ENCODE results near the gene TTYH1. TPM values are rescaled to one million over a fixed set of nuclear protein-coding genes. Genes with fewer than 3 reads are reported as not detected.
"Not testable (repeated sequence)": the region's sequence is repeated elsewhere in the genome, so short reads cannot be mapped to it uniquely, and the experiment has no call there.

TTYH1 gene
- total RNA-seq, 1 experiment from 2014 or later = not detected

DNA sequence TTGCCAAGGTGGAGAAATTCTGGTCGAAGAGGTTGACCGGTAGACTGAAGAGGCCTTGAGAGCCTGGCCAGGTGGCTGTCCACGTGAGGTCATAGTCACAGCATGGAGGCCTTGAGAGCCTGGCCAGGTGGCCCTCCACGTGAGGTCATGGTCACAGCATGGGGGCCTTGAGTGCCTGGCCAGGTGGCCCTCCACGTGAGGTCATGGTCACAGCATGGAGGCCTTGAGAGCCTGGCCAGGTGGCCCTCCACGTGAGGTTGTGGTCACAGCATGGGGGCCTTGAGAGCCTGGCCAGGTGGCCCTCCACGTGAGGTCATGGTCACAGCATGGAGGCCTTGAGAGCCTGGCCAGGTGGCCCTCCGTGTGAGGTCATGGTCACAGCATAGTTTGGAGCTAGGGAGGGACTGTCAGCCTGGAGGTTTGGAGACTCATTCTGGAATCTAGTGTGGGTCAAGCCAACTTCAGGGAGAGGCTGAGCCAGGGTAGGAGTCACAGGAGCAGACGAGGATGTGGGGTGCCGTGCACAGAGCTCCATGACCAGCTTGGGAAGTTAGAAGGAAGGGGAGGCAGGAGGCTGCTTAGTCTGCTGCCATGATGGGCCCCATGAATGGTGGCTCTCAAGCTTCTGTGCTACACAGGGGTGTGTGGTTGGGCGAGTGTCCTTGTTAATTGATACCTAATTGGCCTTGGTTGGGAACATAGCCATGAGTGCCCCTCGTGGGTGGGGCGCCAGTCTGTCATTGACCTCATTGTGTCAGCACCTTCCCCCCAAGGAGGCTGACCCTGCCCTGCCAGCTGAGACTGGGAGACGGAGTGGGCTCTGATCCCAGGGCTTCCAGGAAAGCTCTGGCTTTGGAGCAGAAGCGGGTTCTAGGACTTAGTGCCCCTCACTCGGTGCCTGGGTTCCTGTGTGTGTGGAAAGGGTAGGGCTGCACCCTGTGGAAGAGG, 44.3 kb downstream of the TTYH1 start:
- DNase-seq (ENCODE audit: low read depth) = no peak

DNA sequence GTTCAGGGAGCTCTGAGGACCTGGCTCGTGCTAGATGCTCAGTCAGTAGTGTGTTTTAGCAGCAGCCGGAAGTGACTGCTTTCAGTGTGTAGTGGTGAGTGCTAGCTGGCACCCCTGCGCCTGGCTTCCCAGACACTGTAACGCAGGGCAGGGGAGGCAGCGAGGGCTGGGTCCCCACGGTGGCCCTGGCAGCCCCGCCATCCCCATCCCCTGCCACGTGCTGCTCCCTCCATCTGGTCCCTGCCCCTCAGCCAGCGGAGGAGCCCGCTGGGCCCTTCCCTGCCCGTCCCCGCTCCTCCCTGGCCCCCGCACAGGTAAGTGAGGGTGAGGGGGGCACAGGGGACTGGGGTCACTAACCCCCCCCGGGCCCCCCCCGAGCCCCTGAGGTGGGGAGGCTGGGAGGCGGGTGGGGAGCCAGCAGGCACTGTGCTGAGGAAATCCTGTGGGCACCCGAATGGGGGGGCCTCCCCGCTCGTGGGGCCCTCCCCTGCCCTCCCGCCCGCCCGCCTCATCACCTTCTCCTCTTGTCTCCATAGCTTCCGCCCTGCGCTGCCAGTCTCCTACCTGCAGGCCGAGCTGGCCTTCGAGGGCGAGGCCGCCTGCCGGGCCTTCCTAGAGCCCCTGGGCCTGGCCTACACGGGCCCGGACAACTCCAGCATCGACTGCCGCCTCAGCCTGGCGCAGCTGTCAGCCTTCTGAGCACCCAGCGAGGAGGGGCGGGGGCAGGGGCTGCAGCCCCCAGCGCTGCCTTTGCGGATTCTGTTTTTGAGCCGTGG, 45.2 kb downstream of the TTYH1 start:
- DNase-seq (ENCODE audit: low read depth) = no peak

GRCh38 chr19:54461210-54461609, 45.9 kb downstream of the TTYH1 start:
- DNase-seq (ENCODE audit: low read depth) = no peak

DNA sequence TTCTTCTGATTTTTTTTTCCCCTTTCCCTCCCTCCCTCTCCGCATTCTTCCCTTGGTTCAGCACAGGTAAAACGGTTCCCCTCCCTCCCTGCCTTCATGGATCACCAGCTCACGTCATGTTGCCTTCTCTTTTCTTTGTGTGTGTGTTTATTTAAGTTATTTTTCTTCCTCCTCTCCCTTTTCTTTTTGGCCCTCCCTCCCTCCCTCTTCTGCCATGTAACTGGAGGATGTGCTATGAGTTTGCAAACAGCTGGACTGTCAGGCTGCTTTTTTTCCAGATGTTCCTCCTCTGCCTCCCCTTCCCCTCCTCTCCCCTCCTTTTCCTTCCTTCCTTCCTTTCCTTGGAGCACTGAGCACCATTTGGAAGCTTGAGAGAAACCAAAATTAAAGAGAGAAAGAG, 46.3 kb downstream of the TTYH1 start:
- no peak for DNase-seq (ENCODE audit: low read depth)

DNA sequence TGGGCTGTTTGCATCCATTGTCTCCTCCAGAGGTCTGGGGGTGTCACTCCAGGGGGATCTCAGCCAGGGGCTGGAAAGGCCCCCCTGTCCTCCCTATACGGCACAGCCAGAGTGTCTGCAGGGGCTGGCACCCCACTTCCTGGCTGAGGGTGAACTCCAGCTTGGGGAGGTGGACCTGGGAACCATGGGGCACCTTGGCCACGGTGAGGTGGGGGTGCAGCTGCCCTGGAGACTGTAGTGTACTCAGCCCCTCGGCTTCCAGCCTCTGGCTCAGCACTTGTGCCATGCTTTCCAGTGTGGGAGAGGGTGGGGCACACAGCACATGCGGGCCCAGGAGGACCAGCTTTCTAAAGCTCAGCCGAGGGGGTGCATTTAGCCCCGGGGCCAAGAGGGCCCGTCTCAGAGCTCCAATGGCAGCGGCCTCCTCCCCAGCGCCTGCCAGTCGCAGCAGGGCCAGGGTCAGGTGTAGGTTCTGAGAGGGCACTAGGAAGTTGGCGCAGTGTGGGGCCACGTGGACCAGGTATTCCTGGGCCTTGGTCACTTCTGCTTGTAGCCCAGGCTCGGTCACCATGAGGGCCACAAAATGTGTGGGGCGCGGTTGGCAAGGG, 46.9 kb downstream of the TTYH1 start:
- DNase-seq (ENCODE audit: low read depth) = no peak

- DNase-seq (ENCODE audit: low read depth) = peak; percentile 83
Measured at GRCh38 chr19:54462655-54463530, 47.6 kb downstream of the TTYH1 start.

GRCh38 chr19:54463531-54464043, 48.3 kb downstream of the TTYH1 start, which contains the start of gene LENG9:
TSS of gene LENG9 (minus strand) at chr19:54463778. CDS start at chr19:54463526, 252 bp downstream.
- DNase-seq (ENCODE audit: low read depth) = peak; percentile 98

DNA sequence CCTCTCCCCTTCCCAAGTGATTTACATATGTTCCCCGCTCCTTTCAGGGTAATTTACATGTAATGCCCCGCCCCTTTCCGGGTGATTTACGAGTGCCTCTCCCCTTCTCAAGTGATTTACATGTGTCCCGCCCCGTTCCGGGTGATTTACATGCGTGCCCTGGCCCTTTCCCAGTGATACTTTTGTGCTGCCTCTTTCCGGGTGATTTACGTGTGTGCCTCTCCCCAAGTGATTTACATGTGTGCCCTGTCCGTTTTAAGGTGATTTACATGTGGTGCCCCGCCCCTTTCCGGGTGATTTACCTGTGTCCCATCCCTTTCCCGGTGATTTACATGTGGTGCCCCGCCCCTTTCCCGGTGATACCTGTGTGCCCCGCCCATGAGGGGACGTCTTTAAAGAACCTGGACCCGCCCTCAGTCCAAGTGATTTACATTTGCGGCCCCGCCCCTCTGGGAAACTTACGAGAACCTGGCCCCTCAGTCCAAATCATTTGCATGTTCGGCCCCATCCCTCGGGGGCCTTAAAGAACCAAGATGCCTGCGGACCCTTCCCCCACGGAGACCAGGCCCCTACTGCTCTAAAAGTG, 48.9 kb downstream of the TTYH1 start:
- peak; percentile 80 for DNase-seq (ENCODE audit: low read depth)

- peak; percentile 90 for DNase-seq (ENCODE audit: low read depth)
Measured at GRCh38 chr19:54464630-54465425, 49.6 kb downstream of the TTYH1 start.

GRCh38 chr19:54465426-54466109, 50.3 kb downstream of the TTYH1 start:
- no peak for DNase-seq (ENCODE audit: low read depth)

GRCh38 chr19:54466110-54466480, 50.8 kb downstream of the TTYH1 start:
- not testable (repeated sequence) for DNase-seq (ENCODE audit: low read depth)

DNA sequence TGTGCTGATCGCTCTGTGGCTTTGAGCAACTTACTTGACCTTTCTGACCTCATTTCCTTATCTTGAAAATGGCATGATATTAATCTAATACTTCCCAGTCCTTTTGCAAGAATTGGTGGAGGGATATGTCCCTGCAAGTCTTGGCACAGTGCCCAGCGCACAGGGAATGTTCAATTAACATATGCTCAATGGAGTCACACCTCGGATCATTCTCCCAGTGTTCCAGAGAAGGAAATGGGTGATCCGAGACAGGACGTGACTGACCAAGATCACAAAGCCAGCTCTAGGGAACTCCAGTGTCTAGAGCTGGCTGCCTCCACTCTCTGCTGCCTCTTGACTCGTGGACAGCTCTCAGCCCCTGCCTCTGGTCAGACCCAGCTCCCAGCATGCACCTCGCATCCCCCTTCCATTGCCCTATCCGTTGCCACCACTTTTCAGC, 54.3 kb downstream of the TTYH1 start:
- DNase-seq (ENCODE audit: low read depth) = no peak

GRCh38 chr19:54470276-54470887, 55.1 kb downstream of the TTYH1 start:
- DNase-seq (ENCODE audit: low read depth) = no peak

GRCh38 chr19:54470991-54471782, 55.9 kb downstream of the TTYH1 start:
- DNase-seq (ENCODE audit: low read depth) = peak; percentile 48

DNA sequence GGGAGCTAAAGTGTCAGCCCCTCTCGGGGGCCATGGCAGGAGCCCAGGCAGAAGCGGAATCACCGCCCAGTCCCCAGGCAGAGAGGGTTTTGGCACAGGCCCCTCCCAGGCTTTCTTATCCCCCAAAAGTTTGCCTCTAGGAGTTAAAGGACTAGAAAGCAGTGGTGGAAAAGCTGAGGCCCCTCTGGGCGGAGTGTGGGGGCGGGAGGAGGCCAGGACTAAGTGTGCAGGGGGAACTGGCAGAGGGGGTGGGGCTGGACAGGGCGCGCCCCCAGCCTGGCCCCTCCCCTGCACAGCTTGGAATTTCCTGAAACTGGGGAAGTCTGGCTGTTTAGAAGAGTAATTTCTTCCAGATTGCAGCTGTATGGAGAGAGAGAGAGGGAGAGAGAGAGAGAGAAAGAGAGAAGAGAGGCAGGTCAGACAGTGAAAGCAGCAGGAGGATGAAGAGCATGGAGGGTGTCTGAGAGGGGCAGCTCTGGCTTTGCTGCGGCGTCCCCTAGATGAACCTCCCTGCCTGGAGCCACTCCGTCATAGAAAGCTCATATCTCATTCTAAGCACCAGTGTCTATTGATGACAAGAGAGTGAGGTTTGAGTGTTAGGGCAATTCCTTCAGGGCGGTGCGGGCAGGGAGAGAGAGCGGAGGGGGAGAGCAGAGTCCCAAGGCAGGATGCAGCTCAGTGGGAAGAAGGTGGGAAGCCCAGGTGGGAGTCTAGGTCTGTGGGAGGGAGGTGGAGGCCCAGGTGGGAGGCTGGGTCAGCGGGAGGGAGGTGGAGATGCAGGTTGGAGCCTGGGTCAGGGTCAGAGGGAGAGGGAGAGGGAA, 58.0 kb downstream of the TTYH1 start, which contains the start of gene CDC42EP5:
Gene CDC42EP5, minus strand, starts transcription at position 226 of the 821 bp plus-strand sequence. CDS start 7,749 bp downstream, outside the sequence.
- peak; percentile 85 for DNase-seq (ENCODE audit: low read depth)

DNA sequence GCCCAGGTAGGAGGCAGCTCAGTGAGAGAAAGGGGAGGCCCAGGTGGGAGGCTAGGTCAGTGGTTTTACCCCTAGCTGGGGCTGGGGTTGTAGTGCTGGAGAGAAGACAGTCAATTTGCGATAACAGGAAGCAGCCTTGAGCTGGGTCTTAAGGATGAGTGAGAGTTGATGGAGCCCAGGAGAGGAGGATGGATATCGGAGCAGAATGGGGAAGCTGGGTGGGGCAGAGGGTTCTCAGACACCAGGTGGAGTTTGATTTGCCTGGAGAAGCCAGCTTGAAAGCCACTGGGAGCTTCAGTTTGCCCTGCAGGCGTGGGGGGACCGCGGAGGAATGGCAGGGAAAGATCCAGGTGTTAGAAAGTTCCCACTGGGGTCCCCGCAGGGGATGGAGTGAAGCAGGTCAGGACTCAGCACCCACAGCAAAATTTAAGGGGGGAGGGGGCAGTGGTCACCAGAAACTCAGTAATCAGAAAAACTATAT, 58.7 kb downstream of the TTYH1 start:
- no peak for DNase-seq (ENCODE audit: low read depth)

DNA sequence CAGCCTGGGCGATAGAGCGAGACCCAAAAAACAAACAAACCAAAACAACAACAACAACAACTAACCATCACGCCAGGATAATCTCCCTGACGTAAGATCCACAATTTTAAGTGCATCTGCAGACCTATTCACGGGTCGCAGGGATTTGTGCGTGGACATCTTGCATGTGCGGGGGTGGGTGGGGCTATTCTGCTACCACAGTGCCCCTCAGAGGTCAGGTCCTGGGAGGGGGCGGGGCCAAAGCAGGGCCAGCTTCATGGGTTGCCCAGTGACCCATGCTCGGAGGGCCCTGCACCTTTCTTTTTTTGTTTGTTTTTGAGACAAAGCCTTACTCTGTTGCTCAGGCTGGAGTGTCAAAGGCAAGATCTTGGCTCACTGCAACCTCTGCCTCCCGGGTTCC, 60.4 kb downstream of the TTYH1 start:
- no peak for DNase-seq (ENCODE audit: low read depth)
